HG03442 (cell line): ENCODE measurements around the gene CXADR.

Source experiments
- ATAC-seq: cut with Tn5 transposase; IDR thresholded peaks from one replicate; pipeline ENCODE4 v1.9.1; 2021; ENCODE audit warnings: mild to moderate bottlenecking, moderate library complexity; ENCODE audit not compliant: unreplicated experiment

Gene CXADR

DNA sequence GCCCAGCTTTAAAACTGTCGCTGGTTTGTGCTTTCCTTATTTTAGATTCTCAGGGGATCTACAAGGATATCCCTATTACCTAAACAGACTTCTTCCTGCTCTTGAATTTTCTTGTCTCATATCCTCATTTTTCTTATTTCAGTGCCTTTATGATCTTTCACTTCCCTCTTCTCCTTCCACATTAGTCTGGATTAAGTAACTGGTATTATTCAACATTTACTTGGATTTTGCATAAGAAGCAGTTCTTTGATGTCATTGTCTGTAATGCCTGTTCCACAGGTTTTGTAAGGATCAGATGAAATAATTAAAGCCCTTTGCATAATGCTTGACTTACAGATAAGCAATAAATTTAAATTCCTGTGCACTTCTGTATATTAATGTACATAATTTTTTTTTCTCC is 26.5 kb downstream of the CXADR start:
- no peak for ATAC-seq

GRCh38 chr21:17539743-17540341 is 27.0 kb downstream of the CXADR start:
- ATAC-seq, result no peak

DNA sequence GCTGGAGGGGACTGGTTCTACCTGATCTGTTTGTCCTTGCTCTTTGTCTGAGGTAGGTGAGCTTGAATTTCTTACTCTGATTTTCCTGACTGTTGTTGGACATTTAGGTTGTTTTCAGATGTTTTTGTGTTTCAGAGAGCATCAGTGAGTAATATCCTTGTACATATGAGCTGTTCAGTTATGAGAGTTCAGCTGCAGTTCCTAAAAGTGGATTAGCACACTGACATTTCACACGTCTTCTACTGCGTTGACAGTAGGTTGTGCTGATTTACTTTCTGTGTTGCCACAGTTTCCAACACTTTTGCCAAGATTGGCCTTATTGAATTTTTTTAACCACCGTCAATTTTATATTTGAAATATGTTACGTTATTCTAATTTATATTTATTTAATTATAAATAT is 27.7 kb downstream of the CXADR start:
- ATAC-seq, result no peak

DNA sequence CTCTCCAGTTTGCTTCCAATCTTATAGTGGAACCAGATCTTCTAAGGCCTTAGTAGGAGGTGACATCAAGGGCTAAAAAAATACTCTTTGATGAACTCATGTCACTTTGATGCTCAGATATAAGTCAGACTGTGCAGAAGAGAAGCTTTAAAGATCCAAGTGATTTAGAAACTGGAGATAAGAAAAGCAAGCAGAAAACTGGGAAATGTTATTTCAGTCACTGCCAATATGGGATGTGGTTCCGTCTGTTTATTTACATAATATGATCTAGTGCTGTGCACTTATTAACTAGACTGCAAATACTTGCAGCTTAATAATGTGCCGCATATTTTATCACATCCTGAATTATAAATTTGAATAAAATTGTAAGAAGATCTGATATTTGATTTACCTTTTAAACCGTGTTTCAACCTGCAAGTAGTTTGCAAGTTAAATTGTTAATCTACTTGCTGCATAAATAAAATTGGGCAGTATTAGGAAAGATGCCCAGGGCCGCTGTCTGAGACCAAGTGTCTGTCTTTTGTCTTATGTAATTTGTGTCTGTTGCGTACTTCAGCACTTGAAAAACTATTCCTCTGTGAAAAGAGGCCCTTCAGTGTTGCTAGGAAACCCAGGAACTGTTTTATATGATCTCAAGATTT is 29.6 kb downstream of the CXADR start:
- no peak for ATAC-seq

GRCh38 chr21:17545007-17545406 is 32.2 kb downstream of the CXADR start:
- ATAC-seq, result no peak

DNA sequence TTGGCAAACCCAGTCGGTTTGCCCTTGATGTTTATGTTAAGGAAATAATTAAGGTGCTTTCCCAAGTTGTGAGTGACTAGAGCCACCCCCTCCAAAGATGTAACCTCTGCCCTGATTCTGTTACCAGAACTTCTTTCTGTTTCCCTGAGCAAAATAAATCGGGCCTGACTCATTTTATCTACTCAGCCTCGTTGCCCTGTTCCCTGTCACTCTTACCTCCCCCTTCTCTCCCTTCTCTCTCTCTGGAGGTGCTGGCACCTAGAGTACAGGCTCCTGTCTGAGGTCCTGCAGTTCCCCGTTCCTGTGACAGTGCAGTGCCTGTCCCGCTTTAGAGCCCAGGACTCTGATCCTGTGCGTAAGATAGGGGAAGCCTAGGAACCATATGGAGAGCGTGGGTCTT is 35.4 kb downstream of the CXADR start:
- ATAC-seq, result no peak

DNA sequence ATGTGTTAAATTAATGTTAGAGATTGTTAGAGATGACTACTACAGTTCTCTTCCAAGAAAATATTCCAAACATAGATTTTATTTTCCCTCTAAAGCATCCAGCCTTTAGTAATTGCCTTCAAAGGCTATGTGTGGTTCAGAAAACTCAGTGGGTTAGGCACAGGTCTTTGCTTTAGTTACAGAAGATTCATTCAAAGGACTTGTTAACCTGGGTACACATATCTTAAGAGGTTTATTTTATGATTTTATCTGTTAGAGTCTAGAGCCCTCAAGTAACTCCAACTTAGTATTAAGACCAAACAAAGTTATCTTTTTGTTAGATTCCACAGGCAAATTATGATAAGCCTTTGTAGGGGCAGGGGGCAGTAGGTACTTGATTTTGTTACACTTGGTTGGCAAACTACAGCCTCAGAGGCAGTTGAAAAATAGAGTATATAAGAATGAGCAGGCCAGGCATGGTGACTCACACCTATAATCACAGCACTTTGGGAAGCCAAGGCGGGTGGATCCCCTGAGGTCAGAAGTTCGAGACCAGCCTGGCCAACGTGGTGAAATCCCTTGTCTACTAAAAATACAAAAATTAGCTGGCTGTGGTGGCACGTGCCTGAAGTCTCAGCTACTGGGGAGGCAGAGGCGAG is 37.9 kb downstream of the CXADR start:
- ATAC-seq, result no peak

DNA sequence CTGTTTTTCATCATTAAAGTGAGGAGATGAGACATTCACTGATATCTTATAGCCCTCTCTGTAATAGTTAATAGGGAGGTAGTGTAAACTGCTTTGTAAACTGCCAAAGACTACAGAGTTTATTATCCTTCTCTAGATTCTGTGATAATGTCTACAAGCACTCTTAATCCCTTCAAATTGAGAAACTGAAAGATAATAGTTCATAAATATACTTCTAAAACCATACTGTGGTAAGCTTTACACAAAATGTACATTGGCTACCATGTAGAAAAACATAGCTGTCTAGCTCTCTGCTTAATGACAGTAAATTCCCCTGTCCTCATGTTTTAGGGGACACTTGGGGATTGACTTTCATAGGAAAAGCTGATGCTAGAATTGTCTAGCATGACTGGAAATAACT is 39.6 kb downstream of the CXADR start:
- no peak for ATAC-seq

DNA sequence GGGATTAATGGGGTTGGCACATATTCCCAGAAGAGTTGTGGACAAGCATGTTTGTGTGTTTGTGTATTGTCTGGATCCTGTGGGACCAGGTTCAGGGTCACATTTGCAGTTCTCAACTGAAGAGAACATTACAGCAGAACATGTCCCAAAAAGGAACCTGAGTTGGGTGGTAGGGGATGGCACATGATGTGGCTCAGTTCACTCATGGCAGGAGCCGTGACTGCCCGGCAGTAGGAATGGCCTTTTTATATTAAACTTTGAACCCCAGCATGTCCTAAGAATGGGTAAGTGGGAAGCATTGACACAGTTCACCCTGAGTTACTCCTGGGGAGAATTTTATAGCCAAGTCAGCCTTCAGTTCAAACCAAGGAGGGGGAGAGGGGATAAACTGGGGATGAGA is 41.3 kb downstream of the CXADR start:
- no peak for ATAC-seq

DNA sequence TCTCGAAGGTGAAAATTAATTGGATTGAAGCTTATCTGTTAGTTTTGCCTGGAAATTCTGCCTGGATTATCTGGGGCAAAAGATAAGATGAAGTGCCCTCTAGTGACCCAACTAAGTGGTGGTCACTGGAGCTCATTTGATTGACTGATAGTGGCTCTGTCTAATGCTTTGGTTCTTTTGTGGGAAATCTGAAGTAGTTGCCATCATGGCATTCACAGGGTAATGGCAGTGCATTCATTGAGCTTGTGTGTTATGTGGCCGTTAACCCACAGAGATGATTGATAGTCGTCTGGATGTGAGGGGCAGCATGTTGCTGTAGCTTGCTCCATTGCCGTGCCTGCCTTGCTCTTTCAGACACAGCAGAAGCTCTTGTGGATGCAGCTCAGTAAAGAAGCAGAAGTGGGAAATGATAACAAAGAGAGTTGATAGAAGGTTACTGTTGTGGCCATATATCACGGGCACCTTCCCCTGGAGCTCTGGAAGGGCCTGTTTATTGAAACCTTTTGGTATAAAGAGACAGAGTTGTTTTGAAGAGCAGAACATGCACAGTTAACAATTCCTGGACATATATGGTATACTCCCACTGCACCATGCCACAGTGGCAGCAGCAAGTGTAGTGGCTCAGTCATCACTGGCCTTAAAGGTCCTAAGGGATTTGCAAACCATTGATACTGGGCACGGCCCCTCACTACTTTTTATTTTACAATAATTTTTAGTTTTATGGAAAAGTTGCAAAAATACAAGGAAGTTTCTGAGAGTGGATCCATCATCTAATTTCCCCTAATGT is 42.0 kb downstream of the CXADR start:
- ATAC-seq, result no peak

DNA sequence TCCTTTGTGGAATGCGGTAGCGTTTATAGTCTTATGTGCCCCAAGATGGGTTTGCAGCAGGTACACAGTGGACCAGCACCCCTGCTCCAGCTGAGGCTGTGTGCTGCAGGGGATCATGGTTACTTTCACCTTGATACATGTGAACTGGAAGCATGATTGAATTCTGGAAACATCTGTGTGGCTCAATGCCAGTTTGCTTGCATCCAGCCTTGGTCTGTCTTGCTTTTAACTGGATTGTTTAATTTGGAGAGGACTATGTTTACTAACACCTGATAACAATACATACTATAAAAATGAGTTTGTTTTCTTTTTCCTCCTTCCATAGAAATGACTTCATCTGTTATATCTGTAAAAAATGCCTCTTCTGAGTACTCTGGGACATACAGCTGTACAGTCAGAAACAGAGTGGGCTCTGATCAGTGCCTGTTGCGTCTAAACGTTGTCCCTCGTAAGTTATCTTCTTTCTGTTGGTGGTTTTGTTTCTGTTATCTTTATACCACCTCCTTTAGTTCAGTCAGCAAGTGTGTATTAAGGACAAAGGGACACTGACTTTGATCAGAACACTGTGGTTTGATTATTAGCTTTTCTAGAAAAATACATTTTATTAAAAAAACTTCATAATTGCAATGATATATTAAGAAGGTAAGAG is 47.7 kb downstream of the CXADR start:
- no peak for ATAC-seq

DNA sequence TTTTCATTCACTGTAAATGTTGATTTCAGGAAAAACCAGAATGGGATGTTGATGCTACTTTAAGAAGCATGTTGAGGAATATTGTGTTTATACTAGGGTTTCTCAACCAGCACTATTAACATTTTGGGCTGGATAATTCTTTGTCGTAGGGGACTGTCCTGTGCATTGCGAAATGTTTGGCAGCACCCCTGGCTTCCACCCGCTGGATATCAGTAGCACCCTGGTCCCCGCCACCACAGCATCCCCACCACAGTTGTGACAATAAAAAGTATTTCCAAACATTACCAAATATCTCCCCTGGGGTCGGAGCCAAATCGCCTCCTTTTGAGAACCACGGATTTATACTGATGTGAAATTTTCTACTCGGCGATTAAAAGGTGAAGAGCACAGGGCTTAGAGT is 57.9 kb downstream of the CXADR start:
- ATAC-seq, result no peak

DNA sequence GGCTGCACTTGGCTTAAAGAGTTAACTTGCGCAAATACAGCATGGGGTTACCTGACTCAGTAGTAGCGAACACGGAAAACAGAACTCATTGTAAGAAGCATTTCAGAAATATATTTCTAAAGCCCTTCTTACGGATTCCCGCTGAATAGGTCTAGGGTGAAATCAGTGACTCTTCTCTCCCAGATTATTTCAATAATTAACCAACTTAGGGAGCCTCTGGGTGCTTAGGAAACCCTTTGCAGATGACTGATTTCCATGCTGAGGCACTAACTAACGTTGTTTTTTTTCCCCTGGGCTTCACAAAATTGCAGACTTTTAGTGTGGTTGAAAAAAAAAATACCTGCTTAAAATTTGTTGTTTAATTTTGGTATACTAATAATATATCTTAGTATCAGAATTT is 59.6 kb downstream of the CXADR start:
- ATAC-seq, result no peak

GRCh38 chr21:17575076-17575475 is 62.2 kb downstream of the CXADR start:
- no peak for ATAC-seq

GRCh38 chr21:17576080-17576835 is 63.4 kb downstream of the CXADR start:
- ATAC-seq, result no peak

DNA sequence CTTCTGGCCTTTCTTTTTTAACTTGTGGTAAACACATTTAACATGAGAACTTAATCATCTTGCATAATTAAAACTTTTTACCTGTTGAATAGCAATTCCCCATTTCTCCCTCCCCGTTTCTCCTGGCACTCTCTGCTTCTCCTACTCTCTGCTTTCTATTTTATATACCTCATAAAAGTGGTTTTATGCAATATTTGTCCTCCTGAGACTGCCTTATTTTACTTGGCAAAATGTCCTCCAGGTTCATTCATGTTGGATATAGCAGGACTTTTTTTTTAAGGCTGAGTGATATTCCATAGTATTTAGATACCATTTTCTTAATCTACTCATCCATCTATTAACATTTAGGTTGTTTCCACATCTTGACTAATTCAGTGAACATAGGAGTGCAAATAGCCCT is 64.9 kb downstream of the CXADR start:
- ATAC-seq, result no peak

- no peak for ATAC-seq
These were observed 65.3 kb downstream of the CXADR start for GRCh38 chr21:17578162-17578561.

DNA sequence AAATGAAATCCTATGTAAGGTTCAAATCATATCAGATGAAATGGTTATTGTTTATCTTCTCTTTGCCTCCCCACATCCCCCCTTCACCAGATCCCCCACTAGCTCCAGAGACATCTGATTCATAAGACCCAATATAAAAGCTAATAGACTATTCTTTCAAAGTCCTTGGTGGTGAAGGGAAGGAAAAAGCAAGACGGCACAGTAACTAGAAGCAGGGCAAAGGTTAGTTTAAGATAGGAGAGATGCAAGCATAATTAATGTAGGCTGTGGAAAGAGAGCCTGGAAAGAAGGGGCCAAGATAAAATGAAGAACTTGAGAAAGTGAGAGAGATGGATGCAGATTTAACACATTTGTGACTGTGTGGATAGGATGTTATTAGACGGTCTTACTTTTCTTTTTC is 66.0 kb downstream of the CXADR start:
- ATAC-seq, result no peak

DNA sequence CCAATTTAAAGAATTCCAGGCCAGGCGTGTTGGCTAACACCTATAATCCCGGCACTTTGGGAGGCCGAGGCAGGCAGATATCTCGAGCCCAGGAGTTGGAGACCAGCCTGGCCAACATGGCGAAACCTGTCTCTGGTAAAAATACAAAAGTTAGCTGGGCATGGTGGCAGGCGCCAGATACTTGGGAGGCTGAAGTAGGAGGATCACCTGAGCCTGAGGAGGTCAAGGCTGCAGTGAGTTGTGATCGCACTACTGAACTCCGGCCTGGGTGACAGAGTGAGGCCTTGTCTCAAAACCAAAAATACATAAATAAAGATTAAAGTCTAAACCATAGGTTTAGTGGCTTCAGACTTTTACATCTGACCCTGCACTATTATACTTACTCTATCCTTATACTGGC is 67.5 kb downstream of the CXADR start:
- no peak for ATAC-seq

- ATAC-seq, result no peak
These were observed 71.1 kb downstream of the CXADR start for GRCh38 chr21:17583898-17584297.
